ENCODE data around the gene CHN2.

GRCh38 chr7:29177963-29178600, 16.5 kb upstream of the CHN2 start:
- no peak for TF ChIP-seq POLR2AphosphoS5 (IDR thresholded peaks at IDR 0.05; ENCODE audit: low read depth, low read length)
- no peak for TF ChIP-seq SIN3A (IDR thresholded peaks at IDR 0.05; ENCODE audit: borderline replicate concordance, insufficient read depth, low read length)
- TF ChIP-seq FOXP2 (optimal IDR thresholded peaks at IDR 0.05; ENCODE audit: borderline replicate concordance, extremely low read depth, extremely low read length, insufficient read depth) = no peak
- TF ChIP-seq REST (IDR thresholded peaks at IDR 0.05; ENCODE audit: insufficient read depth in 1 of 2, low read depth in 2 of 2, low read length in 2 of 2) = no peak
- TF ChIP-seq TAF1 (IDR thresholded peaks at IDR 0.05; ENCODE audit: borderline replicate concordance, insufficient read depth, low read length) = no peak

All from PFSK-1 (cell line).